ENCODE measurements around the gene CFAP100. TPM values are rescaled to one million over a fixed set of nuclear protein-coding genes. Genes with fewer than 3 reads are reported as not detected.
A peak's percentile ranks its signal among the peaks of the same experiment; 100 is the strongest.

CFAP100 gene
- total RNA-seq, 4 donors from 2014 or later: not detected

DNA sequence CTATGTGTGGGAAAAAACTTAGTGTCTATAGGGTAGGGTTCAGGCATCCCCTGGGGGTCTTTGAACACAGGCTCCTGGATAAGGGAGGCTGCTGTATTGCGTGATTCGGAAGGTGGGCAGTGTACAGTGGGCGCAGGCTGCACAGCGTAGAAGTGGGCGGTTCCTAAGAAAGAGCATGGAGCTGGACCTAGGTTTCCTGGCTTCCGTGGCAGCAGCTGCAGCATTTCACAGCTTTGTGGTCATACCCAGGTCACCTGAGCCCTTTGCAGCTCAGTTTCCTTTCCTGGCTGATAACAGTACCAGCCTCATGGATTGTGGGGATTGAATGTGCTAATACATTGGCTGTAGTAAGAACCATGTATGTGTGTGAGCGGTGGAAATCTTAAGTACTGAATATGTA is 22.2 kb downstream of the CFAP100 start:
- no peak overlapping the region for H3K4me3 ChIP-seq (ENCODE audit: low read depth, poor library complexity, severe bottlenecking)
- intact Hi-C loops (cut with DNase I; ENCODE audit: low total_unique reads): no loop called here
- DNase-seq (ENCODE audit: low spot score in 2 of 2): peak in 1 of 2 donors; percentile 82
- TF ChIP-seq POLR2A (IDR thresholded peaks at IDR 0.05): no peak
- TF ChIP-seq, protein P1, sequence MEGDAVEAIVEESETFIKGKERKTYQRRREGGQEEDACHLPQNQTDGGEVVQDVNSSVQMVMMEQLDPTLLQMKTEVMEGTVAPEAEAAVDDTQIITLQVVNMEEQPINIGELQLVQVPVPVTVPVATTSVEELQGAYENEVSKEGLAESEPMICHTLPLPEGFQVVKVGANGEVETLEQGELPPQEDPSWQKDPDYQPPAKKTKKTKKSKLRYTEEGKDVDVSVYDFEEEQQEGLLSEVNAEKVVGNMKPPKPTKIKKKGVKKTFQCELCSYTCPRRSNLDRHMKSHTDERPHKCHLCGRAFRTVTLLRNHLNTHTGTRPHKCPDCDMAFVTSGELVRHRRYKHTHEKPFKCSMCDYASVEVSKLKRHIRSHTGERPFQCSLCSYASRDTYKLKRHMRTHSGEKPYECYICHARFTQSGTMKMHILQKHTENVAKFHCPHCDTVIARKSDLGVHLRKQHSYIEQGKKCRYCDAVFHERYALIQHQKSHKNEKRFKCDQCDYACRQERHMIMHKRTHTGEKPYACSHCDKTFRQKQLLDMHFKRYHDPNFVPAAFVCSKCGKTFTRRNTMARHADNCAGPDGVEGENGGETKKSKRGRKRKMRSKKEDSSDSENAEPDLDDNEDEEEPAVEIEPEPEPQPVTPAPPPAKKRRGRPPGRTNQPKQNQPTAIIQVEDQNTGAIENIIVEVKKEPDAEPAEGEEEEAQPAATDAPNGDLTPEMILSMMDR (IDR thresholded peaks at IDR 0.05): no peak
- WGBS, 2 donors: 91 to 92% methylated on average over 7 of the region's 7 CpGs

DNA sequence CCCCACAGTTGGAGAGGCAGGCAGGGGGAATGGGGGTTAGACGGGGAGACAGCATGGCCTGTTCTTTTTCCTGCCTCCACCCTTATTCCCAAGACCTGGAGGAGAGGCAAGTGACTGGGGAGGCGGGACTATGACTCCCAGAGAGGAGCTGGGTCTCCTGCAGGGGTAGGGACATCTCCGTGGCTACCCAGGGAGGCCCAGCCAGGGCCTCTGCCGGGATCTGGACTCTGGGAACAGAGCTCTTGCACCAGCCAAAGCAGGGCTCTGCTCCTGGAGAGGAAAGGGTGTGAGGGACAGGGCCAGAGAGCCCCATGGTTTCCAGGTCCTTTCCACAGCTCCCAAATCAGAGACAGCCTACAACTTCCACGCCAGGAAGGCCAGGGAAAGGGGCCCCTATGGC is 22.8 kb downstream of the CFAP100 start:
- intact Hi-C loops (cut with DNase I; ENCODE audit: low total_unique reads): no loop called here
- no peak overlapping the region for H3K4me3 ChIP-seq (ENCODE audit: low read depth, poor library complexity, severe bottlenecking)
- DNase-seq (ENCODE audit: low spot score in 2 of 2): peak in 1 of 2 donors; percentile 69
- TF ChIP-seq POLR2A (IDR thresholded peaks at IDR 0.05): no peak
- TF ChIP-seq, protein P1 (IDR thresholded peaks at IDR 0.05): no peak
- 41 to 70% methylated on average over 3 to 4 of the region's 5 CpGs for WGBS, 2 donors

DNA sequence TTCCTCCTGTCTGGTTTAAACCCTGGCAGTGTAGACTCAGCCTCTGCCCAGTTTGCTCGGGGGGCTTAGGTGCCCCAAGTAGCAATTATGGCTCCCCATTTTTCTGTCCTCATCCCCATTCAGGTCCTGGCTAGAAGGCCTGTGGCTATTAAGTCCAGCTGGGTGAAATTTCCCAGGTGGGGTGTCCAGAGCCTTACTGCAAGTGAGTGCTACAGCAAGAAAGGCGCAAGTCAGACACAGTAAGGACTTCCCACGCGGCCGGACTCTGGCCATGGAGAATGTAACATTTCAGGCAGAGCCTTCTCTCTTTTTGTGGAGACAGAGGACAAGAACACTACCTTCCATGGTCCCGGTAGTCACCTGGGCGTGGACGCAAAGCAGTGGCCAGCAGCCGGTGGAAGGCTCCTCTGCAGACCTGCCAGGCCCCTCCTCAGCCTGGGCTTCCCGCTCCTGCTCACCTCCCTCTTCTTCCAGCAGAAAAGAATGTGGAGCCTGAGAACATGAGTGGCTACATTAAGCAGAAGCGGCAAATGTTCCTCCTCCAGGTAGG is 23.3 kb downstream of the CFAP100 start:
- DNase-seq (ENCODE audit: low spot score in 2 of 2): no peak
- WGBS, 2 donors: 85 to 87% methylated on average over 11 of the region's 11 CpGs
- TF ChIP-seq, protein P1 (IDR thresholded peaks at IDR 0.05): no peak
- TF ChIP-seq POLR2A (IDR thresholded peaks at IDR 0.05): no peak
- H3K4me3 ChIP-seq (ENCODE audit: low read depth, poor library complexity, severe bottlenecking): no peak overlapping the region
- intact Hi-C loops (cut with DNase I; ENCODE audit: low total_unique reads): no loop called here

DNA sequence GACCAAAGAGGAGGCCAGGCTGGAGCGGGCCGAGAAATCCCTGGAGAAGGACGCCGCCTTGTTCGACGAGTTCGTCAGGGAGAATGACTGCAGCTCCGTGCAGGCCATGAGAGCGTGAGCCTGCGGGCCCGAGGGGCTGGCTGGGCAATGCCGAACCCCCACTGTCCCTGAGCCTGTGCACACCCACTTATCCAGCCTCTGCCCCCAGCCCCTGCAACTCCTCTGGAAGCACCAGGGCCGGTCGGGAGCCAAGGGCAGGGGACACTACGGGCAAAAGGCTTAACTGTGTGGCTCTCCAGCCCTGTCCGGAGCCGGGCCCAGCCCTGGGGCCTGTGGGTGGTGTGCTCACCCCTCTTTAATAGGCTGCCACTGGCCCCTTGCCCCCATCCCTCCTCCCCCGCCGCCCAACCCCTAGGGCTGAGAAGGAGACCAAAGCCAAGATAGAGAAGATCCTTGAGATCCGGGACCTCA is 24.0 kb downstream of the CFAP100 start:
- intact Hi-C loops (cut with DNase I; ENCODE audit: low total_unique reads): no loop called here
- no peak for TF ChIP-seq POLR2A (IDR thresholded peaks at IDR 0.05)
- TF ChIP-seq, protein P1 (IDR thresholded peaks at IDR 0.05): no peak
- no peak overlapping the region for H3K4me3 ChIP-seq (ENCODE audit: low read depth, poor library complexity, severe bottlenecking)
- DNase-seq (ENCODE audit: low spot score in 2 of 2): peak in 1 of 2 donors; percentile 83
- WGBS, 2 donors: 74 to 77% methylated on average over 15 to 16 of the region's 20 CpGs

DNA sequence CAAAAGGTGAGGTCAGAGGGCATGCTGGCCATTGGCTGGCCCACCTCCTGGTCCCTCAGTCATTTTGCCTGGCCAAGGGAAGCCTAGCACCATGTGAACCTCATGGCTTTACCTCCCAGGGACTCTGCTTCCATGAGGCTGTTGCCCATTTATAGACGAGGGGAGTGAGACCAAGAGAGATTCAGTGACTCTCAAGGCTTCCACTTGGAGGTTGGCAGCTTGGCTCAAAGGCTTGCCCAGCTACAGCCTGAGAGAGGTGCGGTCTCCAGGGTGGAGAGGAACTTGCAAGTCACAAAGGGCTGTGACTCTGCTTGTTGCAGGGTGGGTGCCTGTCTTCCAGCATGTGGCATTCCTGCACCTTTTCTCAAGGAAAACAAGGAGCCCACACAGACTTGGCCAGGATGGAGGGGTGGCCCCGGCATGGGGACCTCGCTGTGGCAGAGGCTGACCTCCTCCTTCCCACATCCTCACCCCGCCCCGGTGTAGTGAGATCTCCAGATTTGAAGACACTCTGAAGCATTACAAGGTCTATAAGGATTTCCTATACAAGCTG is 24.5 kb downstream of the CFAP100 start:
- intact Hi-C loops (cut with DNase I; ENCODE audit: low total_unique reads): no loop called here
- no peak overlapping the region for H3K4me3 ChIP-seq (ENCODE audit: low read depth, poor library complexity, severe bottlenecking)
- DNase-seq (ENCODE audit: low spot score in 2 of 2): peak in 1 of 2 donors; percentile 50
- WGBS, 2 donors: 65 to 73% methylated on average over 6 of the region's 6 CpGs
- TF ChIP-seq, protein P1 (IDR thresholded peaks at IDR 0.05): no peak
